Measurements from ENCODE around the gene SREK1.
"Not testable (repeated sequence)": the region's sequence is repeated elsewhere in the genome, so short reads cannot be mapped to it uniquely, and the experiment has no call there.

SREK1 gene

GRCh38 chr5:66168226-66168625 is 24.1 kb downstream of the SREK1 start:
- DNase-seq: no peak

GRCh38 chr5:66169534-66169933 is 25.4 kb downstream of the SREK1 start:
- no peak for DNase-seq

GRCh38 chr5:66170195-66170919 is 26.3 kb downstream of the SREK1 start:
- no peak for DNase-seq

GRCh38 chr5:66171349-66172344 is 27.5 kb downstream of the SREK1 start:
- no peak for DNase-seq

- DNase-seq: no peak
Observed at GRCh38 chr5:66174338-66174737, 30.2 kb downstream of the SREK1 start.

GRCh38 chr5:66178799-66179198 is 34.7 kb downstream of the SREK1 start:
- no peak for DNase-seq

- no peak for DNase-seq
Observed at GRCh38 chr5:66179297-66180051, 35.4 kb downstream of the SREK1 start.

GRCh38 chr5:66180282-66181155 is 36.4 kb downstream of the SREK1 start:
- no peak for DNase-seq

- DNase-seq: no peak
Observed at GRCh38 chr5:66186108-66186507, 42.0 kb downstream of the SREK1 start.

GRCh38 chr5:66193419-66193818 is 49.3 kb downstream of the SREK1 start:
- no peak for DNase-seq

- no peak for DNase-seq
Observed at GRCh38 chr5:66197764-66198405, 53.8 kb downstream of the SREK1 start.

- DNase-seq: no peak
Observed at GRCh38 chr5:66198837-66199236, 54.7 kb downstream of the SREK1 start.

GRCh38 chr5:66203531-66203930 is 59.4 kb downstream of the SREK1 start:
- DNase-seq: no peak

- DNase-seq: no peak
Observed at GRCh38 chr5:66206465-66206864, 62.4 kb downstream of the SREK1 start.

GRCh38 chr5:66207800-66208561 is 63.9 kb downstream of the SREK1 start:
- no peak for DNase-seq

GRCh38 chr5:66209350-66209749 is 65.2 kb downstream of the SREK1 start:
- no peak for DNase-seq

- no peak for DNase-seq
Observed at GRCh38 chr5:66209794-66210193, 65.7 kb downstream of the SREK1 start.

GRCh38 chr5:66213533-66213932 is 69.4 kb downstream of the SREK1 start:
- no peak for DNase-seq

GRCh38 chr5:66222455-66222854 is 78.4 kb downstream of the SREK1 start:
- no peak for DNase-seq

- DNase-seq: not testable (repeated sequence)
Observed at GRCh38 chr5:66222896-66223295, 78.8 kb downstream of the SREK1 start.

- DNase-seq: no peak
Observed at GRCh38 chr5:66223637-66224036, 79.5 kb downstream of the SREK1 start.
